ENCODE measurements around the gene TERT. TPM values are rescaled to one million over a fixed set of nuclear protein-coding genes. Genes with fewer than 3 reads are reported as not detected.

Gene TERT
- polyA plus RNA-seq, 1 experiment = not detected

GRCh38 chr5:1253456-1254105 lies 41.3 kb downstream of the TERT start:
- no peaks in the 10 kb centered on the region for H3K27me3 ChIP-seq (ENCODE audit: control insufficient read depth, insufficient read depth, low read length)
- POLR2A ChIA-PET = no interaction called here
- peaks cover 55% of the 10 kb centered on the region for H3K9me3 ChIP-seq (ENCODE audit: control insufficient read depth, insufficient read depth, low read length)
- CTCF ChIA-PET = no interaction called here
- H3K4me3 ChIP-seq (ENCODE audit: low read depth, low read length) = no peak overlapping the region
- no peak overlapping the region for H3K27ac ChIP-seq (ENCODE audit: low read depth, low read length)
- no peak for DNase-seq (ENCODE audit: low read depth, low spot score)
- no peak for TF ChIP-seq CTCF (IDR thresholded peaks at IDR 0.05; ENCODE audit: low read depth, low read length)

- ChIA-PET CTCF (no interaction called here), POLR2A (no interaction called here)
- no peak for DNase-seq (ENCODE audit: low read depth, low spot score)
- TF ChIP-seq CTCF (IDR thresholded peaks at IDR 0.05; ENCODE audit: low read depth, low read length) = no peak
- H3K27me3 ChIP-seq (ENCODE audit: control insufficient read depth, insufficient read depth, low read length) = no peaks in the 10 kb centered on the region
- no peak overlapping the region for H3K27ac ChIP-seq (ENCODE audit: low read depth, low read length)
- H3K4me3 ChIP-seq (ENCODE audit: low read depth, low read length) = no peak overlapping the region
- peaks cover 46% of the 10 kb centered on the region for H3K9me3 ChIP-seq (ENCODE audit: control insufficient read depth, insufficient read depth, low read length)
These were observed 42.2 kb downstream of the TERT start for GRCh38 chr5:1252681-1253080.

- POLR2A ChIA-PET = no interaction called here
- Histone ChIP-seq H3K27ac (ENCODE audit: low read depth, low read length) (no peak overlapping the region), H3K27me3 (ENCODE audit: control insufficient read depth, insufficient read depth, low read length) (no peaks in the 10 kb centered on the region), H3K4me3 (ENCODE audit: low read depth, low read length) (no peak overlapping the region), H3K9me3 (ENCODE audit: control insufficient read depth, insufficient read depth, low read length) (peaks cover 44% of the 10 kb centered on the region)
- CTCF ChIA-PET = no interaction called here
- no peak for DNase-seq (ENCODE audit: low read depth, low spot score)
- TF ChIP-seq CTCF (IDR thresholded peaks at IDR 0.05; ENCODE audit: low read depth, low read length) = no peak
These were observed 42.9 kb downstream of the TERT start for GRCh38 chr5:1251678-1252580.

- no peak for DNase-seq (ENCODE audit: low read depth, low spot score)
- Histone ChIP-seq H3K27me3 (ENCODE audit: control insufficient read depth, insufficient read depth, low read length) (no peaks in the 10 kb centered on the region), H3K27ac (ENCODE audit: low read depth, low read length) (no peak overlapping the region), H3K4me3 (ENCODE audit: low read depth, low read length) (no peak overlapping the region), H3K9me3 (ENCODE audit: control insufficient read depth, insufficient read depth, low read length) (peaks cover 46% of the 10 kb centered on the region)
- POLR2A ChIA-PET = no interaction called here
- CTCF ChIA-PET = no interaction called here
- no peak for TF ChIP-seq CTCF (IDR thresholded peaks at IDR 0.05; ENCODE audit: low read depth, low read length)
These were observed 45.2 kb downstream of the TERT start for GRCh38 chr5:1249366-1250280.
